HepG2 (cell line): Measurements from ENCODE around the gene CDH23. TPM values are rescaled to one million over a fixed set of nuclear protein-coding genes. Genes with fewer than 3 reads are reported as not detected.

Source experiments
- ATAC-seq: fragments of 200-7000 bp; cut with Tn5 transposase; 3 replicates; pipeline ENCODE4 v1.9.1; 2020; ENCODE audit warnings: mild to moderate bottlenecking, moderate library complexity
- BruUV-seq: library from RNA; stranded (reverse); fragments of 400-500 nt; replicated peaks from 2 replicates; lab custom pipeline; 2021; lab: Mats Ljungman, UMichigan
- CTCF ChIA-PET: fragments of 300-600 bp; formaldehyde crosslinking; extraction: SDS; loops from one replicate; lab custom pipeline; 2021; ENCODE audit warnings: low total read pairs, inconsistent platforms, low intra/inter-chr PET ratio; lab: Yijun Ruan, JAX
- POLR2A ChIA-PET: fragments of 350-600 bp; sonication (Branson Sonifier 250); formaldehyde crosslinking; loops from one replicate; lab custom pipeline; 2020; ENCODE audit warnings: antibody characterized with exemption, inconsistent platforms; lab: Yijun Ruan, JAX
- DNase-seq: peaks from one replicate; pipeline ENCODE4 v3.0.0-alpha.2; 2015; ENCODE audit warnings: low spot score
- FAIRE-seq: peaks from 3 replicates; lab custom pipeline; 2011; peaks lifted over from hg19 to GRCh38; lab: Jason Lieb, UNC
- H2AFZ ChIP-seq: one replicate; pipeline ENCODE4 v1.6.1; 2011; ENCODE audit warnings: low read length, inconsistent platforms
- H3K27ac ChIP-seq: fragments of 300-600 bp; 3 replicates; pipeline ENCODE4 v1.8.0; 2011; ENCODE audit warnings: mixed run types, mild to moderate bottlenecking, mixed read lengths, low read length, inconsistent platforms; ENCODE audit not compliant: insufficient read depth; ENCODE audit errors: extremely low read length
- H3K27me3 ChIP-seq, 2 experiments: fragments of 200-600 bp in 1 of 2; 2 replicates in 1 of 2; 3 replicates in 1 of 2; pipeline versions ENCODE4 v1.6.0 to v1.8.0; 2011; ENCODE audit warnings: low read length in 2 of 2, mild to moderate bottlenecking in 2 of 2, moderate library complexity in 2 of 2, inconsistent platforms in 1 of 2; ENCODE audit not compliant: insufficient read depth in 2 of 2, control insufficient read depth in 1 of 2
- H3K36me3 ChIP-seq, 2 experiments: fragments of 200-600 bp in 1 of 2; replicated peaks in 1 of 2; 2 replicates in 1 of 2; 3 replicates in 1 of 2; pipeline versions ENCODE4 v1.5.1 to v1.8.0; 2011; ENCODE audit warnings: low read length in 2 of 2, inconsistent platforms in 1 of 2; ENCODE audit not compliant: insufficient read depth in 2 of 2, control insufficient read depth in 1 of 2
- H3K4me1 ChIP-seq: 2 replicates; pipeline ENCODE4 v1.5.1; 2012; ENCODE audit warnings: low read length, inconsistent platforms; ENCODE audit not compliant: insufficient read depth
- H3K4me2 ChIP-seq: 2 replicates; pipeline ENCODE4 v1.6.0; 2011; ENCODE audit warnings: low read depth, low read length, inconsistent platforms
- H3K4me3 ChIP-seq, 3 experiments: fragments of 200-600 bp in 1 of 3; sonication (generic), shearing (Covaris generic) in 1 of 3; replicated peaks in 1 of 3; 2 replicates each; pipeline ENCODE4 v1.5.1; 2011 to 2016; ENCODE audit warnings: low read length in 3 of 3, inconsistent platforms in 2 of 3, low read depth in 2 of 3, mild to moderate bottlenecking in 2 of 3, control low read depth in 1 of 3, mixed read lengths in 1 of 3; ENCODE audit not compliant: insufficient read depth in 1 of 3
- H3K79me2 ChIP-seq: one replicate; pipeline ENCODE4 v1.6.1; 2011; ENCODE audit warnings: low read length, inconsistent platforms; ENCODE audit not compliant: insufficient read depth
- H3K9ac ChIP-seq: 2 replicates; pipeline ENCODE4 v1.6.0; 2011; ENCODE audit warnings: mild to moderate bottlenecking, low read depth, low read length, inconsistent platforms; ENCODE audit not compliant: insufficient read depth
- H3K9me3 ChIP-seq: 2 replicates; pipeline ENCODE4 v1.5.1; 2012; ENCODE audit warnings: mild to moderate bottlenecking, low read length
- H4K20me1 ChIP-seq: 2 replicates; pipeline ENCODE4 v1.6.0; 2011; ENCODE audit warnings: inconsistent platforms, mild to moderate bottlenecking, low read length, moderate library complexity; ENCODE audit not compliant: insufficient read depth
- MAFF ChIP-seq: IDR thresholded peaks from 2 replicates; pipeline ENCODE4 v1.6.1; 2011; ENCODE audit warnings: low read depth, low read length, improper control_type of control experiment
- ZSCAN31 ChIP-seq: sonication (generic); formaldehyde crosslinking; IDR thresholded peaks from 2 replicates; pipeline ENCODE4 v1.5.0; 2020; ENCODE audit warnings: low read depth, mild to moderate bottlenecking, missing genetic modification reagents
- WGBS: methylation state at CpG from one replicate; pipeline ENCODE4 v1.1.6; 2017; ENCODE audit warnings: low lambda C conversion rate; 5-methylcytosine and 5-hydroxymethylcytosine counted together
- in situ Hi-C: cut with HindIII; loops from 2 replicates; pipeline ENCODE4 v1.10.0; 2017; ENCODE audit warnings: low pct_unique_long_range_greater_than_20kb; ENCODE audit not compliant: extremely low pct_ligation_motif_present
- intact Hi-C: fragments of 100-400 bp; cut with micrococcal nuclease; formaldehyde crosslinking; loops from one replicate; pipeline ENCODE4 v1.10.0; 2022; ENCODE audit not compliant: unreplicated experiment
- polyA plus RNA-seq, 8 experiments: library from polyadenylated mRNA; depleted of rRNA in 3 of 8; stranded (reverse) in 7 of 8; unstranded in 1 of 8; fragments of >200 nt; fragmentation: Illumina TruSeq in 4 of 8; extraction: Trizol in 4 of 8; gene quantifications; 2 replicates each; pipeline versions ENCODE4 v1.2.1 to v1.2.3, GENCODE V29; 2011 to 2016; ENCODE audit warnings: low read depth in 4 of 8, missing spikeins in 1 of 8, mixed read lengths in 1 of 8; ENCODE audit not compliant: insufficient read depth in 1 of 8
- total RNA-seq, 5 experiments: library from RNA; depleted of rRNA; stranded (reverse); fragments of >200 nt; fragmentation: Illumina TruSeq; extraction: Trizol; gene quantifications; 2 replicates each; pipeline ENCODE4 v1.2.3, GENCODE V29; 2016; ENCODE audit warnings: low read depth in 1 of 5

Gene CDH23
- total and polyA plus RNA-seq, 2 of the 13 experiments (the other 11 are each of a cell fraction or from before 2014, with no cell fraction given): 0.13 TPM; not detected in 1

- H3K79me2 ChIP-seq: no peaks in the 10 kb centered on the region
- no peak overlapping the region for H3K27ac ChIP-seq
- DNase-seq: no peak
- intact Hi-C loops (no loop called here), in situ Hi-C loops (no loop called here)
- no peaks in the 10 kb centered on the region for H3K9me3 ChIP-seq
- H3K36me3 ChIP-seq: no peaks in the 10 kb centered on the region
- no peaks in the 10 kb centered on the region for H3K4me1 ChIP-seq
- no peak overlapping the region for H2AFZ ChIP-seq
- TF ChIP-seq ZSCAN31 (CRISPR knock-in tag): no peak
- H3K9ac ChIP-seq: no peak overlapping the region
- no peak for ATAC-seq
- no peak overlapping the region for H3K4me3 ChIP-seq
- FAIRE-seq: no peak
- CTCF ChIA-PET: no interaction called here
- no peak overlapping the region for H3K4me2 ChIP-seq
- peaks cover 2 to 68% of the 10 kb centered on the region in 2 experiments; a peak in 3 of 5 replicates for H3K27me3 ChIP-seq
- no TSS peak for BruUV-seq
- WGBS: 62% methylated on average over 7 of the region's 7 CpGs
- POLR2A ChIA-PET: no interaction called here
- no peaks in the 10 kb centered on the region for H4K20me1 ChIP-seq
Measured at GRCh38 chr10:71780156-71780555, 383.4 kb downstream of the CDH23 start.

GRCh38 chr10:71780719-71781118 lies 384.0 kb downstream of the CDH23 start:
- intact Hi-C loops (no loop called here), in situ Hi-C loops (no loop called here)
- no peaks in the 10 kb centered on the region for H3K9me3 ChIP-seq
- ChIA-PET CTCF (no interaction called here), POLR2A (no interaction called here)
- H3K27me3 ChIP-seq: peaks cover 2 to 73% of the 10 kb centered on the region in 2 experiments; a peak in 3 of 5 replicates
- no peak overlapping the region for H3K9ac ChIP-seq
- WGBS: 20% methylated on average over 9 of the region's 9 CpGs
- no peak overlapping the region for H3K4me2 ChIP-seq
- no peak overlapping the region for H2AFZ ChIP-seq
- DNase-seq (no peak), ATAC-seq (no peak), FAIRE-seq (no peak)
- no peak for TF ChIP-seq MAFF
- no peak overlapping the region for H3K4me3 ChIP-seq
- BruUV-seq: no TSS peak
- H3K36me3 ChIP-seq: no peaks in the 10 kb centered on the region
- no peaks in the 10 kb centered on the region for H3K4me1 ChIP-seq
- no peaks in the 10 kb centered on the region for H4K20me1 ChIP-seq
- no peak overlapping the region for H3K27ac ChIP-seq
- no peaks in the 10 kb centered on the region for H3K79me2 ChIP-seq
